ENCODE results near the gene DLG2.

DLG2 gene

GRCh38 chr11:83941050-83941449, 1686.1 kb downstream of the DLG2 start:
- no peak for DNase-seq

GRCh38 chr11:83938148-83938547, 1689.0 kb downstream of the DLG2 start:
- no peak for DNase-seq

- DNase-seq: no peak
Measured at GRCh38 chr11:83933008-83933407, 1694.1 kb downstream of the DLG2 start.

- no peak for DNase-seq
Measured at GRCh38 chr11:83927422-83927821, 1699.7 kb downstream of the DLG2 start.

GRCh38 chr11:83924795-83925542, 1702.2 kb downstream of the DLG2 start:
- no peak for DNase-seq

- DNase-seq: no peak
Measured at GRCh38 chr11:83923961-83924360, 1703.2 kb downstream of the DLG2 start.

GRCh38 chr11:83922953-83923352, 1704.2 kb downstream of the DLG2 start:
- no peak for DNase-seq

- DNase-seq: no peak
Measured at GRCh38 chr11:83922318-83922717, 1704.8 kb downstream of the DLG2 start.

- no peak for DNase-seq
Measured at GRCh38 chr11:83921447-83922192, 1705.5 kb downstream of the DLG2 start.

GRCh38 chr11:83918476-83918875, 1708.7 kb downstream of the DLG2 start:
- no peak for DNase-seq

GRCh38 chr11:83914995-83915394, 1712.1 kb downstream of the DLG2 start:
- DNase-seq: no peak

- DNase-seq: no peak
Measured at GRCh38 chr11:83909579-83910534, 1717.3 kb downstream of the DLG2 start.

- no peak for DNase-seq
Measured at GRCh38 chr11:83908298-83908856, 1718.8 kb downstream of the DLG2 start.

- DNase-seq: no peak
Measured at GRCh38 chr11:83895516-83895915, 1731.6 kb downstream of the DLG2 start.

GRCh38 chr11:83881428-83881827, 1745.7 kb downstream of the DLG2 start:
- no peak for DNase-seq

GRCh38 chr11:83871054-83871453, 1756.1 kb downstream of the DLG2 start:
- no peak for DNase-seq

- no peak for DNase-seq
Measured at GRCh38 chr11:83866655-83867054, 1760.5 kb downstream of the DLG2 start.

GRCh38 chr11:83865636-83866461, 1761.3 kb downstream of the DLG2 start:
- DNase-seq: no peak

- DNase-seq: no peak
Measured at GRCh38 chr11:83864412-83865057, 1762.6 kb downstream of the DLG2 start.

- DNase-seq: no peak
Measured at GRCh38 chr11:83863272-83863671, 1763.9 kb downstream of the DLG2 start.

- no peak for DNase-seq
Measured at GRCh38 chr11:83862691-83863090, 1764.5 kb downstream of the DLG2 start.
